ENCODE results near the gene TRIM44.

DNA sequence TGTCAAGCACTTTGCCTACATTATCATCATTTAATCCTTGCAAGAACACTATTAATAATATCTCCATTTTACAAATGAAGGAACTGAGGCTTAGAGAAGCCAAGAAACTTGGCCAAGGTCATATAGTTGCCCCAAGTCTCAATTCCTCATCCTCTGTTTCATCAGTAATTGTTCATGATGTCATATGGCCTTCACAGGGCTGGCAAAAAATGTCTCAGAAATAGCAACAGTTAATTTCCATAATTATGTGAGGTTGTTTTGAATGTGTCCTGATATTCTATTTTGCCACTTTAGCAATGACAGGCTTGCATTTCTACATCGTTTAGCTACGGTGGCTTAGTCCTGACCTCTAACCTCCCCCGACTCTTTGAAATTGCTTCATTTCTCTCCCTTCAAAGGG, 20.6 kb upstream of the TRIM44 start:
- TF ChIP-seq, protein P1, sequence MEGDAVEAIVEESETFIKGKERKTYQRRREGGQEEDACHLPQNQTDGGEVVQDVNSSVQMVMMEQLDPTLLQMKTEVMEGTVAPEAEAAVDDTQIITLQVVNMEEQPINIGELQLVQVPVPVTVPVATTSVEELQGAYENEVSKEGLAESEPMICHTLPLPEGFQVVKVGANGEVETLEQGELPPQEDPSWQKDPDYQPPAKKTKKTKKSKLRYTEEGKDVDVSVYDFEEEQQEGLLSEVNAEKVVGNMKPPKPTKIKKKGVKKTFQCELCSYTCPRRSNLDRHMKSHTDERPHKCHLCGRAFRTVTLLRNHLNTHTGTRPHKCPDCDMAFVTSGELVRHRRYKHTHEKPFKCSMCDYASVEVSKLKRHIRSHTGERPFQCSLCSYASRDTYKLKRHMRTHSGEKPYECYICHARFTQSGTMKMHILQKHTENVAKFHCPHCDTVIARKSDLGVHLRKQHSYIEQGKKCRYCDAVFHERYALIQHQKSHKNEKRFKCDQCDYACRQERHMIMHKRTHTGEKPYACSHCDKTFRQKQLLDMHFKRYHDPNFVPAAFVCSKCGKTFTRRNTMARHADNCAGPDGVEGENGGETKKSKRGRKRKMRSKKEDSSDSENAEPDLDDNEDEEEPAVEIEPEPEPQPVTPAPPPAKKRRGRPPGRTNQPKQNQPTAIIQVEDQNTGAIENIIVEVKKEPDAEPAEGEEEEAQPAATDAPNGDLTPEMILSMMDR (IDR thresholded peaks at IDR 0.05): no peak
- TF ChIP-seq POLR2A (IDR thresholded peaks at IDR 0.05) (no peak), POLR2AphosphoS5 (IDR thresholded peaks at IDR 0.05) (no peak)
